DND-41 (cell line): Measurements from ENCODE around the gene TMEM203.

Experiments
- CTCF ChIP-seq: IDR thresholded peaks from 2 replicates; pipeline ENCODE4 v1.5.1; 2012; ENCODE audit warnings: borderline replicate concordance, low read length, moderate library complexity, mild to moderate bottlenecking; ENCODE audit not compliant: poor library complexity, severe bottlenecking; ENCODE audit errors: extremely low read depth
- EZH2 ChIP-seq: IDR thresholded peaks from 3 replicates; pipeline ENCODE4 v1.6.1; 2012; ENCODE audit warnings: borderline replicate concordance, low read depth, mild to moderate bottlenecking, moderate library complexity, low read length, inconsistent platforms; ENCODE audit not compliant: severe bottlenecking

GRCh38 chr9:137178939-137179630 lies 26.4 kb downstream of the TMEM203 start:
- TF ChIP-seq CTCF (no peak), EZH2 (no peak)
